Brain microvascular endothelial cell (primary cell): ENCODE measurements around the gene NRBF2.

Source experiments
- DNase-seq: peaks from one replicate; pipeline ENCODE4 v3.0.0-alpha.2; 2020
- H3K27ac ChIP-seq: fragments of 250-450 bp; sonication (Bioruptor Pico); 2 replicates; pipeline ENCODE4 v1.5.1; 2020; ENCODE audit warnings: mild to moderate bottlenecking, moderate library complexity
- H3K27me3 ChIP-seq: fragments of 250-450 bp; sonication (Bioruptor Pico); replicated peaks from 2 replicates; pipeline ENCODE4 v1.5.1; 2020; ENCODE audit warnings: mild to moderate bottlenecking
- H3K36me3 ChIP-seq: fragments of 250-450 bp; sonication (Bioruptor Pico); replicated peaks from 2 replicates; pipeline ENCODE4 v1.5.1; 2020; ENCODE audit warnings: mild to moderate bottlenecking
- H3K4me3 ChIP-seq: 2 replicates; pipeline ENCODE4 v1.5.1; 2011; ENCODE audit warnings: low read depth, mild to moderate bottlenecking, control low read depth, low read length, moderate library complexity
- in situ Hi-C: cut with HindIII; loops from 2 replicates; pipeline ENCODE4 v1.10.0; 2017; ENCODE audit warnings: low sequenced_read_pairs, low pct_ligation_motif_present
- TF ChIP-seq, protein P1 (sequence below): IDR thresholded peaks from 2 replicates; pipeline ENCODE4 v1.5.1; 2011; ENCODE audit warnings: low read depth, mild to moderate bottlenecking, moderate library complexity, low read length, control low read depth, inconsistent platforms; ENCODE audit errors: missing control alignments

NRBF2 gene

DNA sequence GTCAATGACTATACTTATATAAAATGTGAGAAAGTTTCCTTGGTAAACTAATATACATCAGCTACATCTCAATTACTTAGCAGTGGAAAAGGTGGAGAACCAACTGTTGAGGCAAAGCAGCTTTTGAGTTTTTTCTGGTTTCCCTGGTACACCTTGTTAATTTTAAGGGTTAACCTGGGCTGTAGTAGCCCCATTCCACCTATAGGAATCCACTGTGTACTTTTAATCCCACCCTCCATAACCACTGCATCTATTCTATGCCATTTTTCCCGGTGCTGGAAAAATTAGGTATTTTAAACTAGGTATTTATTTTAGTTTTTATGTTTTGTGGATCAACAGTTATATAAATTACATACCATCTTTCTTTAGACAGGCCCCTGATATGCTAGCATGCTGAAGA lies 42.4 kb downstream of the NRBF2 start:
- H3K36me3 ChIP-seq: peaks cover 51% of the 10 kb centered on the region
- DNase-seq: no peak
- in situ Hi-C loops: no loop called here
- no peak overlapping the region for H3K4me3 ChIP-seq
- TF ChIP-seq, protein P1, sequence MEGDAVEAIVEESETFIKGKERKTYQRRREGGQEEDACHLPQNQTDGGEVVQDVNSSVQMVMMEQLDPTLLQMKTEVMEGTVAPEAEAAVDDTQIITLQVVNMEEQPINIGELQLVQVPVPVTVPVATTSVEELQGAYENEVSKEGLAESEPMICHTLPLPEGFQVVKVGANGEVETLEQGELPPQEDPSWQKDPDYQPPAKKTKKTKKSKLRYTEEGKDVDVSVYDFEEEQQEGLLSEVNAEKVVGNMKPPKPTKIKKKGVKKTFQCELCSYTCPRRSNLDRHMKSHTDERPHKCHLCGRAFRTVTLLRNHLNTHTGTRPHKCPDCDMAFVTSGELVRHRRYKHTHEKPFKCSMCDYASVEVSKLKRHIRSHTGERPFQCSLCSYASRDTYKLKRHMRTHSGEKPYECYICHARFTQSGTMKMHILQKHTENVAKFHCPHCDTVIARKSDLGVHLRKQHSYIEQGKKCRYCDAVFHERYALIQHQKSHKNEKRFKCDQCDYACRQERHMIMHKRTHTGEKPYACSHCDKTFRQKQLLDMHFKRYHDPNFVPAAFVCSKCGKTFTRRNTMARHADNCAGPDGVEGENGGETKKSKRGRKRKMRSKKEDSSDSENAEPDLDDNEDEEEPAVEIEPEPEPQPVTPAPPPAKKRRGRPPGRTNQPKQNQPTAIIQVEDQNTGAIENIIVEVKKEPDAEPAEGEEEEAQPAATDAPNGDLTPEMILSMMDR: no peak
- H3K27ac ChIP-seq: no peak overlapping the region
- H3K27me3 ChIP-seq: no peaks in the 10 kb centered on the region

DNA sequence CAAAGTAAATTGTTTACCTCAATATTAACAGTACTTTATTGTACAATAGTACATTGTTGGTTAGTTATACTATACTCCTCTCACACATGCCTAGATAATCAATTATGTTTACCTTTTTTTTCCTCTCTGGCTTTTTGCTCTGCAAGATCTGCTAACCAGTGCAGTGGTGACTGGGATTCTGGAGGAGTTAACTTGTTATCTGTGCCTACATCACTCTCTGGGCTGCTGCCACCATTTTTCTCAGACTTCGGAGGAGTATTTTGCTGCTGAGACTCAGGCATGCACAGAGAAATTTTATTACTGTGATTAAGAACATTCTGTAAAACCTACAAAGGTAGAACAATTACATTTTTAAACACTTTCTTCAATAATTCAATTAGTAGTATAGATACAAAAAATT lies 59.7 kb downstream of the NRBF2 start:
- Histone ChIP-seq H3K27ac (no peak overlapping the region), H3K36me3 (peaks cover 50% of the 10 kb centered on the region), H3K4me3 (no peak overlapping the region), H3K27me3 (no peaks in the 10 kb centered on the region)
- in situ Hi-C loops: no loop called here
- TF ChIP-seq, protein P1: no peak
- DNase-seq: no peak

DNA sequence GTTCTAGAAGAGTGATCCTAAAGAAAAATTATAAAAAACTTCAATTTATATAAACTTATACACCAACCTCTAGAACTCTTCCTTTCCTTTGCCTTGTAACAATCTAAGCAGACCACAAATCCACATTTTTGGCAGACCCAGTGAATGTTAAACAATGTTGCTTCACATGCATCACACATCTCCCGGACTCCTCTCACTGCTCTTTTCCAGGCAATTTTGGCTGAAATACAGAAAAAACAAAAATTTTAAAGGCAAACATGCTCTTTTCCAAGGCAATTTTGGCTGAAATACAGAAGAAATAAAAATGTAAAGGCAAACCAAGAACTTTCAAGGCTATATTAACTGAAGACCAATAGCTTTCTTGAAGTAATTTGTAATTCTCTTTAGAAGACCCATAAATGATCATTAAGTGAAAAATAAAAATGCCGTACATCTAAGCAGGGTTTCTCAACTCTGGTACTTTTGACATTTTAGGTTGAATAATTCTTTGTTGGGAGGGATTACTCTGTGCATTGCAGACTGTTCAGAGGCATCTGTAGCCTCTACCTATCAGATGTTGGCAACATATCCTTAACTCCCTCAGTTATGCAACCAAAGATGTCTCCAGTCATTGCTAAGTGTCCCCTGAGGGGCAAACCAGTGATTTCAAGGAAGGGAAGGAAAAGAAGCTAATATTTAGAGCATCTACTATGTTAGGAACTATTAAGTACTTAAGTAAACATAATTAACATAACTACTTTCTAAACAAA lies 64.4 kb downstream of the NRBF2 start:
- Histone ChIP-seq H3K36me3 (peaks cover 32% of the 10 kb centered on the region), H3K4me3 (no peak overlapping the region), H3K27me3 (no peaks in the 10 kb centered on the region), H3K27ac (no peak overlapping the region)
- TF ChIP-seq, protein P1: no peak
- peak; percentile 56 for DNase-seq
- in situ Hi-C loops: no loop called here

DNA sequence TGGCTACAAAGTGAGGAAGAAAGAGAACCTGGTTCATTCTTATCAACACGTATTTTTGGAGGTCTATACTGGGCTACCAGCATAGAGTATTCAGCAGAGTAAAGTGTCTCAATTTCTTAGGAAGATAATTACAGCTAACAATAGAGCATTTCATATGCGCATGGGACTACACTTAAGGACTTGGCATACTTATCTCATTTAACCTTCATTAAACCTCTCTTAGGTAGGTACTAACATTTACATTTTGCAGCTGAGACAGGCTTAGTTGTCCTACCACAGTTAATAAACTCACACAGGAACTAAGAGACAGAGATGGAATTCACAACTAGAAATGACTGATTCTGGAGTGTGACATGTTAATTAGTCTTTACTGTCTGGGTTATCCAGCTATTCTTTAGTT lies 66.6 kb downstream of the NRBF2 start:
- Histone ChIP-seq H3K27me3 (no peaks in the 10 kb centered on the region), H3K36me3 (peaks cover 23% of the 10 kb centered on the region), H3K4me3 (no peak overlapping the region), H3K27ac (no peak overlapping the region)
- in situ Hi-C loops: no loop called here
- TF ChIP-seq, protein P1: no peak
- DNase-seq: no peak

DNA sequence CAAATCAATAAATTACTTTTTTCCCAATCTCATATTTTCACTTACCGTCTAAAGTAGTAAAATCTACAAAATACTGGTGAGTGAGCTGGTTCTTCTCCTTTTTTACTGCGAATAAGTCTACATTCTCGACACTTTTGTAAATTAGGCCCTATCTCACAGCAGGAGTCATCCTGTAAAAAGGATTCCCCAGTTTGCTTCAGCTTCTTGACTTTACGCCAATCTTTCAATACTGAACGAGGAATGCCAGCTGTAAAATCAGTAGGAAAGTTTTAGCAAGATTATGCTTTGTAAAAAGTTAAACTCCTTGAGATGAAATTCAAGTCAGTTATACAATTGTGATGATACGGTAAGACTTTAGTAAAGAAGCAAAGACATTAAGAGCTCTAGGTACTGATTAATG lies 67.3 kb downstream of the NRBF2 start:
- Histone ChIP-seq H3K36me3 (peaks cover 24% of the 10 kb centered on the region), H3K27ac (no peak overlapping the region), H3K27me3 (no peaks in the 10 kb centered on the region), H3K4me3 (no peak overlapping the region)
- in situ Hi-C loops: no loop called here
- TF ChIP-seq, protein P1: no peak
- no peak for DNase-seq

DNA sequence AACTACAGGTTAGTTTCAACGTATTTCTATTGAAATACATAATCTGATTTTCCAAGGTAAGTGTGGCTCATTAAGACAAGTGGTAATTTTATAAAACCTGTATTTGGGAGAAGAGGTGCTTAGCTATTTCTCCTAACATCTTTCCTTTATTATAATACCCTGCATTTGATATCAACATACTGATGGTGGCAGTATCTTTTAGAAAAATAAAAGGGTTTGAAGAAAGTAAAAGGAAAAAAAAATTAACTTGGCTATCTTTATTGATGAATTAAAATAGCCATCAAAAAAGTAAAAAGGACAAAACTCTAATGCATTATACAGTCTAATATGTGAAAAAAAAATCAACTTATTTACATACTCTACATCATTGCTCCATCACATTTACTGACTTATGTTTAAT lies 68.0 kb downstream of the NRBF2 start:
- no peak overlapping the region for H3K27ac ChIP-seq
- TF ChIP-seq, protein P1: no peak
- H3K27me3 ChIP-seq: no peaks in the 10 kb centered on the region
- H3K36me3 ChIP-seq: peaks cover 23% of the 10 kb centered on the region
- H3K4me3 ChIP-seq: no peak overlapping the region
- DNase-seq: no peak
- in situ Hi-C loops: no loop called here
